ENCODE measurements around the gene GPC5.

Gene GPC5

DNA sequence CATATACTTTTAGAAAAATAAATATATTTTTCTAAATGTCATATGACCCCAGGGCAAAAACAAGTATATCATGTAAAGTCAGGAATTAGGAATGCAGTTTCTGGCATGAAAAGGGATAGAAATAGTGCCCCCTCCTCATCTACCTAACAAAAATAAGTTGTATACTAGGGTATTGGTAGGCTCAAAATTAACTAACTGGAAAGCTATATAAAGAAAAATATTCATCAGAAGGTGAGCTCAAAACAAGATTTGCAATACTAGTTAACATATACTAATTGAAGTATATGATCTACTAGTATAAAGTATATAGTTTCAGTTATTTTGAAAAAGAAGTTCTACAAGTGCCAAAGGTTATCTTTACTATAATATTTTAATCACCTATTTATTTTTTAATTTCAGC, 200.2 kb downstream of the GPC5 start:
- no peak for TF ChIP-seq CTCF (conservative IDR thresholded peaks at IDR 0.05; ENCODE audit: control insufficient read depth, insufficient read depth, low read depth, low read length)
- DNase-seq (ENCODE audit: low read depth): no peak
- no peak overlapping the region for H3K4me3 ChIP-seq (ENCODE audit: control insufficient read depth, low read depth, low read length)

DNA sequence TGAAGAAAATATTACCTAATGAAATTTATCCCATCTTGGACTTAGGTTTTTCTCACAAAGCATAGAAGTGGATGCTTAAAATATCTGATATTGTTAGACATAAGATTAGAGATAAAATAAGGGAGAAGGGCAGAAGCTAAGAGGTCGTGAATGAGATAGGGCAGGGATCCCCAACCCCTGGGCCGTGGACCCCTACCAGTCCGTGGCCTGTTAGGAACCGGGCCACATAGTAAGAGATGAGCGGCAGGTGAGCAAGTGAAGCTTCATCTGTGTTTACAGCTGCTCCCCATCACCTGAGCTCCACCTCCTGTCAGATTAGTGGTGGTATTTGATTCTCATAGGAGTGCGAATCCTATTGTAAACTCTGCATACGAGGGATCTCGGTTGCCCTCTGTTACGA, 202.9 kb downstream of the GPC5 start:
- H3K4me3 ChIP-seq (ENCODE audit: control insufficient read depth, low read depth, low read length): no peak overlapping the region
- no peak for DNase-seq (ENCODE audit: low read depth)
- no peak for TF ChIP-seq CTCF (conservative IDR thresholded peaks at IDR 0.05; ENCODE audit: control insufficient read depth, insufficient read depth, low read depth, low read length)

DNA sequence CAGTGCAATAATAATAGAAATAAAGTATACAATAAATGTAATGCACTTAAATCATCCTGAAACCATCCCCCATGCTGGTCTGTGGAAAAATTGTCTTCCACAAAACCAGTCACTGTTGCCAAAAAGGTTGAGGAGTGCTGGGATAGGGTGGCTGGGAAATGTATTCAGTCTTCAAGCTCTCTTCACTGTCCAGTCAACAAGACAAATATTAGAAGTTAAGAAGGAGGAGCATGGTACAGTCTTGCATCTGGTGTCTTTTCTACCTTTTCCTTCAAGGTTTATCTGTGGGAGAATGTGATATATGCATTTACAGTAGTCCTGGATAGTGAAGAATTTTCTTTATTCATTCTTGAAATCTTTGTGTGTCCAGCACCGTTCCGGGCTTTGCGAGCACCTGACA, 203.4 kb downstream of the GPC5 start:
- no peak overlapping the region for H3K4me3 ChIP-seq (ENCODE audit: control insufficient read depth, low read depth, low read length)
- DNase-seq (ENCODE audit: low read depth): no peak
- no peak for TF ChIP-seq CTCF (conservative IDR thresholded peaks at IDR 0.05; ENCODE audit: control insufficient read depth, insufficient read depth, low read depth, low read length)

GRCh38 chr13:91609353-91609752, 210.9 kb downstream of the GPC5 start:
- DNase-seq (ENCODE audit: low read depth): peak; percentile 0
- no peak for TF ChIP-seq CTCF (conservative IDR thresholded peaks at IDR 0.05; ENCODE audit: control insufficient read depth, insufficient read depth, low read depth, low read length)
- no peak overlapping the region for H3K4me3 ChIP-seq (ENCODE audit: control insufficient read depth, low read depth, low read length)

- TF ChIP-seq CTCF (conservative IDR thresholded peaks at IDR 0.05; ENCODE audit: control insufficient read depth, insufficient read depth, low read depth, low read length): no peak
- H3K4me3 ChIP-seq (ENCODE audit: control insufficient read depth, low read depth, low read length): no peak overlapping the region
- no peak for DNase-seq (ENCODE audit: low read depth)
Measured at GRCh38 chr13:91618315-91618714, 219.9 kb downstream of the GPC5 start.

DNA sequence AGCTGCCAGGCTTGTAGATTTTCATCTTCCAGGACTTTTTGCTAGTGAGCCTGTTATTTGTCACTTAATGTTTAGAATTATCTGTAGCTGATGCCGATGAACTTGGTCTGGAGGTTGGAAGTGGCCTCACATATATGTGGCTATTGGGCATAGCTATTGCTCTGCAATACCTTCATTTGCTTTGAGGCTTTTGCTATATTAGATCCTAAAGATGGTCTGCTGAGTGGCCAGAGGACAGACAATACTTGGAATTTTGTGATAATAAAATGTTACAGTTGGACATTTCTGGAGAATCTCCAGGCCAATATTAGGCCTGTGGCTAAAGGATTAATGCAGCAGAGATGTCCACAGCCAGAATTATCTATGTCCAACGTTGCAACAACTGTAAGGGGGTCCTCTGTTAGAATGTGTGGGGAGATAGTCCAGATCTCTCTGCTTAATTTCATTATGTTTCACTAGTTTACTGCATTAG, 222.3 kb downstream of the GPC5 start:
- no peak for TF ChIP-seq CTCF (conservative IDR thresholded peaks at IDR 0.05; ENCODE audit: control insufficient read depth, insufficient read depth, low read depth, low read length)
- DNase-seq (ENCODE audit: low read depth): no peak
- no peak overlapping the region for H3K4me3 ChIP-seq (ENCODE audit: control insufficient read depth, low read depth, low read length)

- no peak overlapping the region for H3K4me3 ChIP-seq (ENCODE audit: control insufficient read depth, low read depth, low read length)
- no peak for DNase-seq (ENCODE audit: low read depth)
- no peak for TF ChIP-seq CTCF (conservative IDR thresholded peaks at IDR 0.05; ENCODE audit: control insufficient read depth, insufficient read depth, low read depth, low read length)
Measured at GRCh38 chr13:91621161-91621560, 222.7 kb downstream of the GPC5 start.
